NCI-H1694 (cell line): ENCODE data around the gene NCDN.

ENCODE experiments used
- DNase-seq: peaks from one replicate; lab custom pipeline; 2025; lab: John Stamatoyannopoulos, UW

NCDN gene

DNA sequence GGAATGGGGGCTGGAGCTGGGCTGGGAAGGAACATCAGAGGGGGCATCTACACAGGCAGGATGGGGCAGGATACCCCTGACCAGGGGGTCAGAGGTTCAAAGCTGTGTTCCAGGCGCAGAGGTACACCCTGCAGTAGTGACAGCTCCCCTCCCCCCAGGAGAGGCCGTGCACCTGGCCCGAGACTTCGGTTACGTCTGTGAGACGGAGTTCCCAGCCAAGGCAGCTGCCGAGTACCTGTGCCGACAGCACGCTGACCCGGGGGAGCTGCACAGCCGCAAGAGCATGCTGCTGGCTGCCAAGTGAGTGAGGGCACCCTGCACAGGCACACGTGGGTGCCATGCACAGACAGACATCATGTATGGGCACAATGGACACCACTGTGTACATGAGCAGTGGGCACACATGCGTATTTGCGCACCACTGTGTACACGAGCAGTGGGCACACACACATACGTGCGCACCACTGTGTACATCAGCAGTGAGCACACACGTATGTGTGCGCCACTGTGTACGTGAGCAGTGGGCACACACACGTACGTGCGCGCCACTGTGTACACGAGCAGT is 33.0 kb downstream of the NCDN start:
- no peak for DNase-seq

- DNase-seq: no peak
These were observed 33.6 kb downstream of the NCDN start for GRCh38 chr1:35591211-35591610.

- DNase-seq: no peak
These were observed 35.6 kb downstream of the NCDN start for GRCh38 chr1:35592991-35593769.

DNA sequence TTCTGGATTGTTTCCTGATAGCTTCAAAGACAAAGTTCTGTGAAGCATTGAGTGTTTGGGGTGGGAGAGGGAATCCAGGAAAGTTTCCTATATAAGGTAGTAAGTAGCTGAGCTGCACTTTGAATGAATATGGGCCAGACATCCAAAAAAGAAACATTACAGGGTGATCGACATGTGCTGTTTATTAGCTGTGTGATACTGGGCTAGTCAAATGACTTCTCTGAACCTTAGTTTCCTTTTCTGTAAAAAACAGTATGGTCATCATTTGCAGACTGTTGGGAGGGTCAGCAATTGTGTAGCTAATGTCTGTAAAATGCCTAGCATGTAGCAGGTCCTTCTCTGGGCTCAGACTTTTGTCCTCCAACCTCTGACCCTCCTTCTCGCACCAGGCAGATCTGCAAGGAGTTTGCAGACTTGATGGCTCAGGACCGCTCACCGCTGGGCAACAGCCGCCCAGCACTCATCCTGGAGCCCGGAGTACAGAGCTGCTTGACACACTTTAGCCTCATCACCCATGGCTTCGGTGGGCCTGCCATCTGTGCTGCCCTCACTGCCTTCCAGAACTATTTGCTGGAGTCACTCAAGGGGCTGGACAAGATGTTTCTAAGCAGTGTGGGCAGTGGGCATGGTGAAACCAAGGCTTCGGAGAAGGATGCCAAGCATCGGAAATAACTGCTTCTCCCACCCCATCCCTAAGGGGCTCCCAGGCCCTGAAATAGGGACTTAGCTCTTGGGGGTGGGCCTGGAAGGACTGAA is 36.6 kb downstream of the NCDN start:
- no peak for DNase-seq

- DNase-seq: no peak
These were observed 38.1 kb downstream of the NCDN start for GRCh38 chr1:35595684-35596083.

DNA sequence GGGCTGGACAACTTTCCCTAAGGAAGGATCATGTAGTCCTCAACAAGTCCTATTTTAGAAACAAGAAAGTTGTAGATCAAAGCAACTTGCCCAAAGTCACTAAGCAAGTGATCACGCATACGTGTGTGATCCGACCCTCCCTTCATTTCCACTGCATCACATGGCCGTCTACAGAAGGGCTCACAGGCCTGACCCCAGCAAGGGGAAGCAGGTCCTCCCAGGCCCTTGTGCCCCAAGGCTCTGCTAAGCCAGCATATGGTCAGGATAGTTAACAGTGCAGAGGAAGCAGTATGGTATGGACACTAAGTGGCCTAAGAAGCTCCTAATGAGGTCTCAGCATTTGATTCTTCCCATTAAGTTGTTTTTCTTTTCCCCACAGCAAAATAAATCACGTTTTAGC is 40.3 kb downstream of the NCDN start:
- no peak for DNase-seq

DNA sequence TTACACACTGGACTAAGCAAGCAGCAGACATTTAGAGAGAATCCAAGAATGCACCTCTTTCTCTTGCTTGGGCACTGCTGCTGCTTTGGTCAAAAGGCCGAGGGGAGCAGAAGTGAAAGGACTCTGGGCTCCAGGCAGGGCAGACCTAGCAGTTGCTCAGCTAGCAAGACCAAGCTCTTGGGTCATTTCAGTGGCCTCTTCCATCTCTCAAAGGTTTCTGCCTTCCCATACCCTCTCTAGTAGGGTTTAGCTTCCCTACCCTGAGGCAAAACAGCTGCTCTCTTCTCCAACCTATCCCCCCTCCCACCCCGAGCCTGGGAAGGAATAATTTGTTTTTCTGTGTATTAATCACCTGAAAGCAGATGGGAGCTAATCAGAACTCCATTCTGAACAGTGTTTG is 41.3 kb downstream of the NCDN start:
- DNase-seq: no peak

GRCh38 chr1:35599411-35599810 is 41.8 kb downstream of the NCDN start:
- no peak for DNase-seq

DNA sequence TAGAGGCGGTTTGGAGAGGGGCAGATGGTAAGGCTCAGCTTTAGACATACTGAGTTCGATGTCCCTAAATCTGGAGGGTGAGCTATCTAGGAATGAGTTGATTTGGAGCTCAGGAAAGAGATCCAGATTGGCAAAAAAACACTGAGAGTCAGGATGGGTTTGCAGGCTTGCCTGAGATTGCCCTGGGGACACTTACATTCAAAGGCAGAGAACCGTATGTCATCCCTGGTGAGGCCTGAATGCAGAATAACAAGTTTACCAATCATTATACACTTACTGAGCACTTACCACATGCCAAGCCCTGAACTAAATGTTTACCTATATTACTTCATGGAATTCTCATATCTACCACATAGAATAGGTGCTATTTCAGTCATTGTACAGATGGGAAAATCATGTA is 43.0 kb downstream of the NCDN start:
- no peak for DNase-seq

DNA sequence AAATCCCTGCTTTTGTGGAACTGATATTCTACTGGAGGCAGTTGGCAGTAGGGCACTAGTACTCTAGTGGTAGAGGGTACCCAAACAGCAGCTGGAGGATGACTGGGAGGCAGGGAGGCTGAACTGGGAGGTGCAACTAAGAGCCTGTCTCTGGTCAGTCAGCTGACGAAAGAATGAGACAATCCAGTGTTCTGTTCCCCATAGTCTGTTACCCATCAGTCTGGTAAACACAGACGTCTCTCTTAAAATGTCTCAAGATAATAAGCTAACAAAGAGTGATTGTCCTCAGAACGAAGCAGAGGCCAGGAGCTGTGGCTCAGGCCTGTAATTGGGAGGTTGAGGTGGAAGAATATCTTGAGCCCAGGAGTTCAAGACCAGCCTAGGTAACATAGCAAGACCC is 45.9 kb downstream of the NCDN start:
- no peak for DNase-seq

DNA sequence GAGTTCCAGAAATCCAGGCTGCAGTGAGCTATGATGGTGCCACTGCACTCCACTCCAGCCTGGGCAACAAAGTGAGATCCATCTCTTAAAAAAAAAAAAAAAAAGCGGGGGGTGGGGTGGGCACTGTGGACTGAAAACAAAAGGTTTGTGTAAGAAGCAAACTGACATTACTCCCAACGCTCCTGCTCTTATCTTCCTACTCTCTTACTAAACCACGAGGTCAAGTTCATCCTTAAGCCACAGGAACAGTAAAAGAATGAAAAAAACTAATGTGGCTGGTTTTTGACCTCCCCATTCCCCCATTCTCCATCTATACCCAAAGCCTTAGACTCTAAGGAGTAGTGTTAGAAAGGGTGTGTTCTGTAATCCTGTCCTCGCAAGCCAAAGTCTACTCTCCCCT is 46.3 kb downstream of the NCDN start:
- no peak for DNase-seq

GRCh38 chr1:35605071-35605866 is 47.7 kb downstream of the NCDN start:
- DNase-seq: no peak

DNA sequence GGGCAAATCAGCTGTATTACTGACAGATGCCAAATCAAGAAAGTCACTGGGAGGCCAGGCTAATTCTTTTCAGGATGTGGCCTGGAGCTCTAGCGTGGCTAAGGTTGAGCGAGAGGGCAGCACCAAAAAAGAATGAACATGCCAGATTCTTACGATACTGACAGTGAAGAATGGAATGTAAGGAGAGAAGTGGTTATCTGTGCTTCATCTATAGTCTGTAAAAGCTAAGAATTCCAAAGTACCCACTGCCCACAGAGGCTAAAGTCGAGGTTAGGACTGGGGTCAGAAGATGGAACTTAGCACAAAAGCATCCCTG is 48.2 kb downstream of the NCDN start:
- DNase-seq: no peak

DNA sequence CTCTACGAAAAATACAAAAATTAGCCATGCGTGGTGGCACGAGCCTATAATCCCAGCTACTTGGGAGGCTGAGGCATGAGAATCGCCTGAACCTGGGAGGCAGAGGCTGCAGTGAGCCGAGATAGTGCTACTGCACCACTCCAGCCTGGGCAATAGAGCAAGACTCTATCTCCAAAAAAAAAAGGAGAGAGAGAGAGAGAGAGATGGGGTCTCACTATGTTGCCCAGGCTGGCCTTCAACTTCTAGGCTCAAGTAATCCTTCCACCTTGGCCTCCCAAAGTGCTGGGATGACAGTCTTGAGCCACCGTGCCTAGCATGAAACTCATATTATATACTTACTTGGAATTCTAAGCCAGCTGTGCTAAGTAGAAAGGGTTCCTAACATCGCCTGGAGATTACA is 54.1 kb downstream of the NCDN start:
- DNase-seq: no peak

DNA sequence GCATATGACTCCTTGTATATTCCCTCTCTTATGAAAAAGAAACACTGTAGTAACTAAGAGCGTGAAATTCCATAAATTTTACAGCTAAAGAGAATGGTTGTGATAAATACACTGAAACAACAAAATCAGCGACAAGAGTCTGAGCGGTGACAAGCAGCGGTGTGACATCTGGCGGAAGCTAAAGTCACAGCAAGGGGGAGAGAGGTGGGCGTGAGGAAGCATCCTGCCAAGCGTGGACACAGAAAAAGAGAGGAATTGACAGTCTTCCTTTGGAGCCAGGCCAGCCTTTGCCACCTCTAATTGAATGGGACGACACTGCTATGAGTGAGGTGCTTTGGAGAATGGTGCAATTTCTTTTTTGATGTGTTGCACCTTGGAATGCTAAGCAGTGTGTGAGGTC is 57.8 kb downstream of the NCDN start:
- DNase-seq: no peak
